HFFc6 (cell line): ENCODE data around the gene KIF26B. TPM values are rescaled to one million over a fixed set of nuclear protein-coding genes. Genes with fewer than 3 reads are reported as not detected.
A peak's percentile ranks its signal among the peaks of the same experiment; 100 is the strongest.

Experiments used
- DNase-seq: peaks from one replicate; pipeline ENCODE4 v3.0.0-alpha.2; 2018
- H3K27ac Mint-ChIP-seq: 2 replicates; pipeline ENCODE4 v1.8.0; 2020; ENCODE audit warnings: mild to moderate bottlenecking, mixed read lengths
- H3K27me3 Mint-ChIP-seq: 2 replicates; pipeline ENCODE4 v1.8.0; 2021; ENCODE audit warnings: mild to moderate bottlenecking, moderate library complexity, mixed read lengths; ENCODE audit not compliant: insufficient read depth
- H3K36me3 Mint-ChIP-seq: 2 replicates; pipeline ENCODE4 v1.8.0; 2021; ENCODE audit warnings: low read depth, mixed read lengths
- H3K4me1 Mint-ChIP-seq: 2 replicates; pipeline ENCODE4 v1.8.0; 2020; ENCODE audit warnings: low read depth, mixed read lengths
- H3K4me3 Mint-ChIP-seq: 2 replicates; pipeline ENCODE4 v1.8.0; 2020; ENCODE audit warnings: mild to moderate bottlenecking, moderate library complexity, mixed read lengths
- H3K9me3 Mint-ChIP-seq: 2 replicates; pipeline ENCODE4 v1.8.0; 2020; ENCODE audit warnings: mild to moderate bottlenecking, mixed read lengths
- CTCF ChIP-seq: fragments of 200-600 bp; sonication (generic); IDR thresholded peaks from 2 replicates; pipeline ENCODE4 v1.5.0; 2021; ENCODE audit warnings: antibody characterized with exemption, mild to moderate bottlenecking
- total RNA-seq, 6 experiments: library from RNA; stranded (reverse); fragmentation: NEBNext Ultra II Directional; extraction: Animal tissue kit (Norgen Biotek cat#: 25700); gene quantifications; 2 replicates in 1 of 6; 3 replicates in 5 of 6; pipeline ENCODE4 v1.2.3, GENCODE V29; 2021

The KIF26B gene
- total RNA-seq, 6 experiments from 2014 or later: 4.6 to 7.5 (median 5.5) TPM

- no peak for DNase-seq
- Mint-ChIP-seq H3K9me3 (no peaks in the 10 kb centered on the region), H3K4me3 (no peak overlapping the region), H3K27me3 (peaks cover 10% of the 10 kb centered on the region), H3K27ac (no peak overlapping the region), H3K36me3 (no peaks in the 10 kb centered on the region), H3K4me1 (peaks cover 14% of the 10 kb centered on the region)
- TF ChIP-seq CTCF: no peak
Observed at GRCh38 chr1:245148069-245148468, 6.7 kb upstream of the KIF26B start.

GRCh38 chr1:245148861-245149260, 5.9 kb upstream of the KIF26B start:
- Mint-ChIP-seq H3K27me3 (peaks cover 5% of the 10 kb centered on the region), H3K27ac (no peak overlapping the region), H3K4me1 (peaks cover 14% of the 10 kb centered on the region), H3K4me3 (no peak overlapping the region), H3K9me3 (no peaks in the 10 kb centered on the region), H3K36me3 (no peaks in the 10 kb centered on the region)
- TF ChIP-seq CTCF: no peak
- no peak for DNase-seq

GRCh38 chr1:245153081-245153551, 1.7 kb upstream of the KIF26B start:
- DNase-seq: peak; percentile 61
- Mint-ChIP-seq H3K27ac (peak overlapping the region; percentile 33; the same call in 1 of the 2 replicates), H3K4me3 (peak overlapping the region; percentile 92), H3K27me3 (no peaks in the 10 kb centered on the region), H3K36me3 (peaks cover 5% of the 10 kb centered on the region), H3K9me3 (no peaks in the 10 kb centered on the region), H3K4me1 (peaks cover 22% of the 10 kb centered on the region)
- peak; percentile 85 for TF ChIP-seq CTCF

- Mint-ChIP-seq H3K9me3 (no peaks in the 10 kb centered on the region), H3K4me1 (peaks cover 22% of the 10 kb centered on the region), H3K27me3 (no peaks in the 10 kb centered on the region), H3K27ac (peak overlapping the region; percentile 33), H3K36me3 (peaks cover 11% of the 10 kb centered on the region), H3K4me3 (peak overlapping the region; percentile 92)
- no peak for DNase-seq
- TF ChIP-seq CTCF: no peak
Observed at GRCh38 chr1:245153552-245154428, 995 bp upstream of the KIF26B start.

- peak overlapping the region; percentile 75 for H3K27ac Mint-ChIP-seq
Observed at GRCh38 chr1:245155272-245156040, 671 bp downstream of the KIF26B start.

More at GRCh38 chr1:245155272-245156040, 671 bp downstream of the KIF26B start:
- Mint-ChIP-seq H3K4me1 (peaks cover 17% of the 10 kb centered on the region), H3K9me3 (peaks cover 12% of the 10 kb centered on the region), H3K4me3 (peak overlapping the region; percentile 92), H3K27me3 (no peaks in the 10 kb centered on the region), H3K36me3 (peaks cover 20% of the 10 kb centered on the region)
- peak; percentile 40 for TF ChIP-seq CTCF
- peak; percentile 25 for DNase-seq
